Left ventricle myocardium inferior (tissue), 1 donor: ENCODE data around the gene PLXNA2. TPM values are rescaled to one million over a fixed set of nuclear protein-coding genes. Genes with fewer than 3 reads are reported as not detected.

Source experiments
- DNase-seq: peaks from one replicate; pipeline ENCODE4 v3.0.0-alpha.2; 2020
- H3K27ac ChIP-seq: fragments of 200-600 bp; replicated peaks from 2 replicates; pipeline ENCODE4 v1.8.0; 2021
- H3K27me3 ChIP-seq: fragments of 200-600 bp; 2 replicates; pipeline ENCODE4 v1.8.0; 2021; ENCODE audit warnings: low read depth
- H3K36me3 ChIP-seq: fragments of 200-600 bp; 2 replicates; pipeline ENCODE4 v1.8.0; 2021
- H3K4me1 ChIP-seq: fragments of 200-600 bp; 2 replicates; pipeline ENCODE4 v1.8.0; 2021
- H3K4me3 ChIP-seq: fragments of 200-600 bp; 2 replicates; pipeline ENCODE4 v1.8.0; 2021; ENCODE audit warnings: mild to moderate bottlenecking, moderate library complexity
- H3K9me3 ChIP-seq: fragments of 200-600 bp; replicated peaks from 2 replicates; pipeline ENCODE4 v1.8.0; 2021
- intact Hi-C: fragments of 100-400 bp; cut with micrococcal nuclease; formaldehyde crosslinking; loops from one replicate; pipeline ENCODE4 v1.11.0; 2022
- total RNA-seq: library from RNA; stranded (reverse); fragmentation: NEBNext Ultra II Directional; extraction: Animal tissue kit (Norgen Biotek cat#: 25700); gene quantifications from one replicate; pipeline ENCODE4 v1.2.1, GENCODE V29; 2021
- TF ChIP-seq, protein P1 (sequence below): fragments of 200-600 bp; IDR thresholded peaks from 2 replicates; pipeline ENCODE4 v1.8.0; 2021; ENCODE audit warnings: antibody characterized with exemption, mild to moderate bottlenecking, borderline replicate concordance
- donor health status: DM: no; HTN: yes; CAD: no; lungs with severe emphysema.

The PLXNA2 gene
- total RNA-seq, 1 donor from 2014 or later: 29.1 TPM

DNA sequence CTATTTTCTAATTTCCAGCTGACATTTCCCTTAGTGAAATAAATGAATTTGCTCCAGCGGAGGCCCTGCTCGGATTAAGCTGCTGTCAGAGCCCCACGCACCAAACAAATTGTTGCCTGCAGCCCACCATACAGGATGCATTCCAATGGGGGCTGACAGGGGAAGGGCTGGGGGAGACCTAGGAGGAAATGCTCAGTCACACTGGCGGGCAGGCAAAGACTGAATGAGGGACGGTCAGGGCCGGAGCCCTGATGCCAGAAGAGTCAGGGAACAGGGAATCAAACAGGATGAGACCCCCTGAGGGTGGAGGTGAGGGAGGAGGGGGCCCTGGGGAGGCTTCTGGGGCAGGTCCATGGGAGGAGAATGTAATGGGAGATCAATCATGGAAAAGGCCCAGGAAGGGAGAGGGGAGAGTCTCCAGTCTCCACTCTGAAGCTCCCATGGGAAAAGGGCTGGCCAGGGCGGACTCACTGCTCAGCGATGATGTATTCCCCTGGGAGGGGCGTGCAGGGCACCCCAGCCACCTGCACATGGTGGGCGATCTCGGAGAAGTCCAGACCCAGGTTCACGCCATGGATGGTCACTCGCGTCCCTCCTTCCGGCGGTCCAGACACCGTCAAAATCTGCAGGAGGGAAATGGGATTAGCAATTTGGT lies 183.8 kb downstream of the PLXNA2 start:
- Histone ChIP-seq H3K4me3 (no peak overlapping the region), H3K4me1 (peaks cover 4% of the 10 kb centered on the region), H3K27ac (no peak overlapping the region), H3K36me3 (peaks cover 26% of the 10 kb centered on the region), H3K9me3 (no peaks in the 10 kb centered on the region), H3K27me3 (no peaks in the 10 kb centered on the region)
- DNase-seq: no peak
- TF ChIP-seq, protein P1, sequence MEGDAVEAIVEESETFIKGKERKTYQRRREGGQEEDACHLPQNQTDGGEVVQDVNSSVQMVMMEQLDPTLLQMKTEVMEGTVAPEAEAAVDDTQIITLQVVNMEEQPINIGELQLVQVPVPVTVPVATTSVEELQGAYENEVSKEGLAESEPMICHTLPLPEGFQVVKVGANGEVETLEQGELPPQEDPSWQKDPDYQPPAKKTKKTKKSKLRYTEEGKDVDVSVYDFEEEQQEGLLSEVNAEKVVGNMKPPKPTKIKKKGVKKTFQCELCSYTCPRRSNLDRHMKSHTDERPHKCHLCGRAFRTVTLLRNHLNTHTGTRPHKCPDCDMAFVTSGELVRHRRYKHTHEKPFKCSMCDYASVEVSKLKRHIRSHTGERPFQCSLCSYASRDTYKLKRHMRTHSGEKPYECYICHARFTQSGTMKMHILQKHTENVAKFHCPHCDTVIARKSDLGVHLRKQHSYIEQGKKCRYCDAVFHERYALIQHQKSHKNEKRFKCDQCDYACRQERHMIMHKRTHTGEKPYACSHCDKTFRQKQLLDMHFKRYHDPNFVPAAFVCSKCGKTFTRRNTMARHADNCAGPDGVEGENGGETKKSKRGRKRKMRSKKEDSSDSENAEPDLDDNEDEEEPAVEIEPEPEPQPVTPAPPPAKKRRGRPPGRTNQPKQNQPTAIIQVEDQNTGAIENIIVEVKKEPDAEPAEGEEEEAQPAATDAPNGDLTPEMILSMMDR: no peak
- intact Hi-C loops: no loop called here

DNA sequence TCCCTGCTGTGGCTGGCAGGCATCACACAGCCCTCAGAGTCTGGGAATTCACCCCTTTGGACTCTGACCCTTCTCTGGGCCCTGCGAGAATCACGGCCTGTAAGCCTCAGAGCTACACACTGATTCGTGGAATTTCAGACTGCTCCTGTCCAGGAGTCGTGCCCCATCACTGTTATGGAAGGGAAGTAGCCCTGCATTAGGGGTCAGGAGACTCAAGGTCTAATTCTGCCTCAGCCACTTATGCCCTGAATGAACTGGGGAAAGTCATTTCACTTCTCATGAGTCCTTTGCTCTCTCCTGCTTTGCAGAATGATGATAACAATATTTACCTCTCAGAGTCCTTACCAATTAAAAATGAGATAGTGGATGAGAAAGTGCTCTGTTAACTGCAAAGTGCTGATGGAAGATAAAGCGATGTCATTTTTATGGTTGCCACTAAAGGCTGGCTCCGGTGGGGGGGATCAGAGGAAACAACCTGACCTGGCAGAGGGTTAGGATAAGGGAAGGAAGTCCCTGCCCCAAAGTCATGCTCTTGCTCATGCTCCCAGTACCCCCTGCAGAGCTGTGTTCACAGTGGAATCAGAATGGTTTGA lies 184.7 kb downstream of the PLXNA2 start:
- Histone ChIP-seq H3K27me3 (no peaks in the 10 kb centered on the region), H3K27ac (no peak overlapping the region), H3K4me1 (peaks cover 4% of the 10 kb centered on the region), H3K36me3 (peaks cover 29% of the 10 kb centered on the region), H3K4me3 (no peak overlapping the region), H3K9me3 (no peaks in the 10 kb centered on the region)
- DNase-seq: no peak
- TF ChIP-seq, protein P1: no peak
- intact Hi-C loops: no loop called here

DNA sequence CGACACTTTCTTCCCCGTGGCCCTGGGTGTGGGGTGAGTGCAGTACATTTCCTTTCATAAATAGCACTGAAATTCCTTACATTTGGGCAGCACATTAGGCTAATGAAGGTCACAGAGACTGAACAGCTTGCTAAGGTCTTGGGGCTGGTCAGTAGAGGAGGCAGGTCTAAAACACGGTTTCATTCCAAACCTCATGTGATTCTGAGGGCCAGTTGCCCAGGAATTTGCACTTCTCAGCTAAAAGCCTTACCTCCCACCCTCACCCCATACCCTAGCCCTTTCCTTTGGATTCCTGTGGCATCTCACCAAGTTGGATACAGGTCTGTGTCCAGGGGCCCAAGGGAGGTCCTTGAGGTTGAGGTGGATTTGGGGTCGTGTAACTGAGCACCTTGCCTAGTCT lies 185.4 kb downstream of the PLXNA2 start:
- DNase-seq: no peak
- Histone ChIP-seq H3K9me3 (no peaks in the 10 kb centered on the region), H3K4me1 (peaks cover 4% of the 10 kb centered on the region), H3K27ac (no peak overlapping the region), H3K4me3 (no peak overlapping the region), H3K36me3 (peaks cover 34% of the 10 kb centered on the region), H3K27me3 (no peaks in the 10 kb centered on the region)
- intact Hi-C loops: no loop called here
- TF ChIP-seq, protein P1: no peak

DNA sequence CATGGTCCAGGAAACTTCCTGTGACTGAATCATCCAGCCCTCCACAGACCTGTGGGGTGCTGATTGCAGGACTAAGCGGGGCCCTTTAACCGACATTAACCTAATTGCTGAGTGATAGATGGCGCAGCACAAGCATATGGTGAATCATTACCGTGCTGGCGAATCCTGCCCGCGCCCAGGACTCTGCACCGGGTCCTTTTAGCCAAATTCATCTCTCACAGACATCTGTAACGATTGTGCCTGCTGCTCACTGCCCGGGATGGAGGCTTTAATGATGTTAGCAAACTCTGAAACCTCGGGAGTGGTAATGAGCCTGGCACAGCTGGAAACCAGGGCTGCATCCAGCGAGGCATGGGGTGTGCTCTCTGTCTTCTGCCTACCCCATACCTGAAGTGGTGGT lies 185.9 kb downstream of the PLXNA2 start:
- TF ChIP-seq, protein P1: no peak
- H3K4me3 ChIP-seq: no peak overlapping the region
- no peak overlapping the region for H3K27ac ChIP-seq
- intact Hi-C loops: no loop called here
- H3K4me1 ChIP-seq: peaks cover 4% of the 10 kb centered on the region
- peaks cover 39% of the 10 kb centered on the region for H3K36me3 ChIP-seq
- no peaks in the 10 kb centered on the region for H3K27me3 ChIP-seq
- H3K9me3 ChIP-seq: no peaks in the 10 kb centered on the region
- no peak for DNase-seq

DNA sequence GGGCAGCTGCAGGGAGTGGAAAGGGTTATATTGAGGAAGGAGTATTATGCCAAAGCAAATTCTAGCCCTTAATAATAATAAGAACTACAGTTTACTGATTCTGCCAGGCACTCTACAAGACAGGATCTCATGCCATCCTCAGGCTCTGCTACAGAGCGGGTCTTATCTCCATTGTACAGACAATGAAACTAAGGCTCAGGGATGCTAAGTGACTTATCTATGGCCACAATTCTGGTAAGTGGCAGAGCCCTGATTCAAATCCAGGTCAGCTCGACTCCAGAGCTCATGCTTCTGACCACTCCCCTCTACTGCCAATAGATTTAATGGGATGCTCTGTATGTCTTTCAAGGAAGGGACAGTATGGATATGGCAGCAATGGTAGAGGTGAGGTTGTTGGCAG lies 187.1 kb downstream of the PLXNA2 start:
- H3K4me1 ChIP-seq: no peaks in the 10 kb centered on the region
- H3K36me3 ChIP-seq: peaks cover 51% of the 10 kb centered on the region

More for the DNA sequence above, 187.1 kb downstream of the PLXNA2 start:
- Histone ChIP-seq H3K27me3 (no peaks in the 10 kb centered on the region), H3K4me3 (no peak overlapping the region), H3K27ac (no peak overlapping the region), H3K9me3 (no peaks in the 10 kb centered on the region)
- TF ChIP-seq, protein P1: no peak
- DNase-seq: no peak
- intact Hi-C loops: no loop called here
